WI38 (cell line): Measurements from ENCODE around the gene MTMR2.
A peak's percentile ranks its signal among the peaks of the same experiment; 100 is the strongest.

Experiments used
- H3K4me3 ChIP-seq: 2 replicates; pipeline ENCODE4 v1.5.1; 2011; ENCODE audit warnings: low read depth, mild to moderate bottlenecking, control low read depth, low read length
- CTCF ChIP-seq: IDR thresholded peaks from 2 replicates; pipeline ENCODE4 v1.5.1; 2012; ENCODE audit warnings: low read depth, mild to moderate bottlenecking, control low read depth, low read length

MTMR2 gene

GRCh38 chr11:95794086-95794485 lies 129.8 kb downstream of the MTMR2 start:
- no peak overlapping the region for H3K4me3 ChIP-seq
- TF ChIP-seq CTCF, result no peak

- TF ChIP-seq CTCF, result no peak
- H3K4me3 ChIP-seq, result no peak overlapping the region
Measured at GRCh38 chr11:95793116-95793515, 130.8 kb downstream of the MTMR2 start.

GRCh38 chr11:95792700-95793099 lies 131.2 kb downstream of the MTMR2 start:
- no peak overlapping the region for H3K4me3 ChIP-seq
- TF ChIP-seq CTCF, result no peak

GRCh38 chr11:95792200-95792599 lies 131.7 kb downstream of the MTMR2 start:
- no peak overlapping the region for H3K4me3 ChIP-seq
- TF ChIP-seq CTCF, result no peak

- no peak for TF ChIP-seq CTCF
- peak overlapping the region; percentile 93 for H3K4me3 ChIP-seq
Measured at GRCh38 chr11:95791709-95792033, 132.2 kb downstream of the MTMR2 start.

GRCh38 chr11:95790933-95791708 lies 132.8 kb downstream of the MTMR2 start:
- no peak for TF ChIP-seq CTCF
- peak overlapping the region; percentile 93 for H3K4me3 ChIP-seq

- peak within 1 kb of the TSS; percentile 93 for H3K4me3 ChIP-seq
- no peak for TF ChIP-seq CTCF
Measured at GRCh38 chr11:95790123-95790932, 133.6 kb downstream of the MTMR2 start, which contains the start of gene CEP57. TSS of gene CEP57 (plus strand) at chr11:95790498. CDS start at chr11:95790699, 201 bp downstream.
